ENCODE data around the gene PCLAF.
"Not testable (repeated sequence)": the region's sequence is repeated elsewhere in the genome, so short reads cannot be mapped to it uniquely, and the experiment has no call there.

PCLAF gene

DNA sequence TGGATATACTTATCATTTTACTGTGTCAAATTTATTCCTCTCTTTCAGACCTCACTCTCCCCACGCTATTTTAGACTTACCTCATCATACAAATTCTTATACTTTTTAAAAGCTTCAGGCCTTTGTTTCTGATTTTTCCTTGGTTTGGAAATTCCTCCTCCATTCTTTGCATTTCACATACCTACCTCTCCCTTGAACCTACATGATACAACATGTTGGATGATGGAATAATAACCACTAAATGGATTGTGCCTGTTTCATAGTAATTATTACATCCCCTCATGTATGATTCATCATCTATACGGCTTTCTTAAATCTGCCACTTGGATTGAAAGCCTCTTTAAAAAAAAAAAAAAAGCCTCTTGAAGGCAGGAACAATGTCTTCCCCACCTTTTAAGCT is 31.0 kb upstream of the PCLAF start:
- Histone ChIP-seq H3K9me3 (ENCODE audit: insufficient read depth, low read length) (no peaks in the 10 kb centered on the region), H3K4me1 (ENCODE audit: insufficient read depth, insufficient read length) (no peaks in the 10 kb centered on the region), H3K27me3 (ENCODE audit: insufficient read depth, insufficient read length) (no peaks in the 10 kb centered on the region), H3K4me3 (ENCODE audit: insufficient read length, low read depth) (no peak overlapping the region), H3K36me3 (ENCODE audit: insufficient read depth, insufficient read length, low read length) (peaks cover 76% of the 10 kb centered on the region), H3K9ac (ENCODE audit: insufficient read length, low read depth) (no peak overlapping the region)
- DNase-seq (ENCODE audit: low read depth, low spot score): no peak
- TF ChIP-seq SUZ12 (IDR thresholded peaks at IDR 0.05; ENCODE audit: extremely low read depth, insufficient read depth, insufficient read length) (no peak), ZNF274 (IDR thresholded peaks at IDR 0.05; ENCODE audit: low read depth, low read length) (no peak), YY1 (IDR thresholded peaks at IDR 0.05; ENCODE audit: insufficient read depth, insufficient read length) (no peak)

DNA sequence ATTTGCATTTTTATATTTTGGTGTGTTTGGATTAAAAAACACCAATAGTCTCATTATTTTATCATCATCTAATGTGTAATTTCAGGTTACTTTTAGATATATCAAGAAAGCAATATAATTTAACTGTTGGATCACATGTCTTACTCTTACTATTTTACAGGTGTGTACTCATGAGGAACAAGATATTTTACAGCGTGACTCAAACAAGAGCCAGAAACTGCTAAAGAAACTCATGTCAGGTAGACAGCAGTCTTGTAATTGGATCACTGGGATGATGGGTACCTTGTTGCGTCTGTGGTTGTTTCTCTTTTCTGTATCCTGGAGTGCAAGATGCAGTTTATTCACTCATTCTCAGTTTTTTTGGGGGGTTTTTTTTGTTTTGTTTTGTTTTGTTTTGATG is 19.3 kb upstream of the PCLAF start:
- peaks cover 78% of the 10 kb centered on the region for H3K36me3 ChIP-seq (ENCODE audit: insufficient read depth, insufficient read length, low read length)

DNA sequence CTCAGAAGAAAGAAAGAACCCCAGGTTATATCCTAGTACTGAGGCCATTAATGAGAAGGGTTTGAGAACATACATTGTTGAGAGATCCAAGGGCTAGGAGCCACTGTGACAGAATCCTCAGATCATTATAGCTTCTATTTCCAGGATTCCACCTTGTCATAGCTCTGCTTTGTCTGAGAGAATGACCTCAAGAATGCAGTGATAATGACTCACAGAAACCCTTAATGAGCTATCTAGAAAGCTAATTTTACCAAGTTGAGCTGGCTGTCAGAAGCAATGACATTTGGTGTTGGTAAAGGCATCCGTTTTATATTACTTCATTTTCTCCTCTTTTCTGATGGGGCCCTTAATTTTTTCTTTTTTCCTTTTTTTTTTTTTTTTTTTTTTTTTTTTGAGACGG is 17.3 kb upstream of the PCLAF start:
- no peak overlapping the region for H3K4me3 ChIP-seq (ENCODE audit: insufficient read length, low read depth)
- H3K4me1 ChIP-seq (ENCODE audit: insufficient read depth, insufficient read length): no peaks in the 10 kb centered on the region
- no peak for DNase-seq (ENCODE audit: low read depth, low spot score)
- no peaks in the 10 kb centered on the region for H3K9me3 ChIP-seq (ENCODE audit: insufficient read depth, low read length)
- H3K9ac ChIP-seq (ENCODE audit: insufficient read length, low read depth): no peak overlapping the region
- TF ChIP-seq ZNF274 (IDR thresholded peaks at IDR 0.05; ENCODE audit: low read depth, low read length): no peak
- no peak for TF ChIP-seq YY1 (IDR thresholded peaks at IDR 0.05; ENCODE audit: insufficient read depth, insufficient read length)
- no peak for TF ChIP-seq SUZ12 (IDR thresholded peaks at IDR 0.05; ENCODE audit: extremely low read depth, insufficient read depth, insufficient read length)
- H3K36me3 ChIP-seq (ENCODE audit: insufficient read depth, insufficient read length, low read length): peaks cover 80% of the 10 kb centered on the region
- no peaks in the 10 kb centered on the region for H3K27me3 ChIP-seq (ENCODE audit: insufficient read depth, insufficient read length)

More for the DNA sequence above, 19.3 kb upstream of the PCLAF start:
- H3K27me3 ChIP-seq (ENCODE audit: insufficient read depth, insufficient read length): no peaks in the 10 kb centered on the region
- TF ChIP-seq SUZ12 (IDR thresholded peaks at IDR 0.05; ENCODE audit: extremely low read depth, insufficient read depth, insufficient read length) (no peak), YY1 (IDR thresholded peaks at IDR 0.05; ENCODE audit: insufficient read depth, insufficient read length) (no peak), ZNF274 (IDR thresholded peaks at IDR 0.05; ENCODE audit: low read depth, low read length) (no peak)
- H3K9ac ChIP-seq (ENCODE audit: insufficient read length, low read depth): no peak overlapping the region
- no peak for DNase-seq (ENCODE audit: low read depth, low spot score)
- no peaks in the 10 kb centered on the region for H3K9me3 ChIP-seq (ENCODE audit: insufficient read depth, low read length)
- no peaks in the 10 kb centered on the region for H3K4me1 ChIP-seq (ENCODE audit: insufficient read depth, insufficient read length)
- H3K4me3 ChIP-seq (ENCODE audit: insufficient read length, low read depth): no peak overlapping the region

DNA sequence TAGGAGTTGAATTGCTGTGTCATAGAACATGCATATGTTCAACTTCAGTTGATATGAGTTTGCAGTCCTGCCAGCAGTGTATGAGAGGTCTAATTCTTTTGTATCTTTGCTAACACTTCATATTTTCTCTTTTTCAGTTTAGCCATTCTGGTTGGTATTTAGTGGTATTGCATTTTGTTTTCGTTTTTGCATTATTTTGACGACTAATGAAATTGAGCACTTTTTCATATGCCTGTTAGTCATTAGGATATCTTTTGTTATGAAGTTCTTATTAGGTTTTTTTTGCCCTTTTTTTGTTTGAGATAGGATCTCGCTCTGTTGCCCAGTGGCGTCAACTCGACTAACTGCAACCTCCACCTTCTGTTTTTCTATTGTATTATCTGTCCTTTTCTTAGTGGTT is 15.5 kb upstream of the PCLAF start:
- Histone ChIP-seq H3K9ac (ENCODE audit: insufficient read length, low read depth) (no peak overlapping the region), H3K36me3 (ENCODE audit: insufficient read depth, insufficient read length, low read length) (peaks cover 87% of the 10 kb centered on the region), H3K27me3 (ENCODE audit: insufficient read depth, insufficient read length) (no peaks in the 10 kb centered on the region), H3K4me1 (ENCODE audit: insufficient read depth, insufficient read length) (no peaks in the 10 kb centered on the region), H3K4me3 (ENCODE audit: insufficient read length, low read depth) (no peak overlapping the region), H3K9me3 (ENCODE audit: insufficient read depth, low read length) (no peaks in the 10 kb centered on the region)
- DNase-seq (ENCODE audit: low read depth, low spot score): no peak
- no peak for TF ChIP-seq YY1 (IDR thresholded peaks at IDR 0.05; ENCODE audit: insufficient read depth, insufficient read length)
- TF ChIP-seq SUZ12 (IDR thresholded peaks at IDR 0.05; ENCODE audit: extremely low read depth, insufficient read depth, insufficient read length): no peak
- no peak for TF ChIP-seq ZNF274 (IDR thresholded peaks at IDR 0.05; ENCODE audit: low read depth, low read length)

DNA sequence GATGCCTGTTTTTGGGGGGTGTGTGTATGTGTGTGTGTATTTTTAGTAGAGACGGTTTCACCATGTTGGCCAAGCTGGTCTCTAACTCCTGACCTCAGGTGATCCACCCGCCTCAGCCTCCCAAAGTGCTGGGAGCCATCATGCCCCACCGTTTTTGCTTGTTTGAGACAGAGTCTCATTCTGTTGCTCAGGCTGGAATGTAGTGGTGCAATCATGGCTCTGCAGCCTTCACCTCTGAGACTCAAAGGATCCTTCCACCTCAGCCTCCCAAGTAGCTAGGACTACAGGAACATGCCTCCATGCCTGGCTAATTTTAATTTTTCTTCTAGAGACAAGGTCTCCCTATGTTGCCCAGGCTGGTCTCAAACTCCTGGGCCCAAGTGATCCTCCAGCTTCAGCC is 11.2 kb upstream of the PCLAF start:
- not testable (repeated sequence) for H3K4me1 ChIP-seq (ENCODE audit: insufficient read depth, insufficient read length); H3K4me3 ChIP-seq (ENCODE audit: insufficient read length, low read depth); DNase-seq (ENCODE audit: low read depth, low spot score); H3K9me3 ChIP-seq (ENCODE audit: insufficient read depth, low read length); H3K27me3 ChIP-seq (ENCODE audit: insufficient read depth, insufficient read length); H3K9ac ChIP-seq (ENCODE audit: insufficient read length, low read depth)
- peaks cover 56% of the 10 kb centered on the region for H3K36me3 ChIP-seq (ENCODE audit: insufficient read depth, insufficient read length, low read length)

DNA sequence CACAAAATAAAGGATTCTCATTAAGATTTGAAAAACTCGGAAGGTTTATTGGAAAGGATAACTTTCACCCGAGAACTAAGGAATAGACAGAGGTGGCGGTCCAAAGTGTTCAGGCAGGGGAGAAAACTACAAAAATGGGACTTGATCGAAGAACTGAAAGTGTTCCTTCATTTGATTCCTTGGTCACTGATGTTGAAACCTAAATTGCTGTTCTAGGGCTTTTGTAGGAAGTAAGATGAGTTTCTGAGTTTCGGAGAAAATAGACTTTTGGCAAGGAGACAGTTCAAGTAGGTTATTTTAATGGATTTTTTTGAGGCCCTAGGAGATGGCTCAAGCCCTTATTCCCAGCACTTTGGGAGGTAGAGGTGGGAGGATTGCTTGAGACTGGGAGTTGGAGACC is 7.8 kb upstream of the PCLAF start:
- TF ChIP-seq YY1 (IDR thresholded peaks at IDR 0.05; ENCODE audit: insufficient read depth, insufficient read length): no peak
- TF ChIP-seq SUZ12 (IDR thresholded peaks at IDR 0.05; ENCODE audit: extremely low read depth, insufficient read depth, insufficient read length): no peak
- TF ChIP-seq ZNF274 (IDR thresholded peaks at IDR 0.05; ENCODE audit: low read depth, low read length): no peak
- Histone ChIP-seq H3K36me3 (ENCODE audit: insufficient read depth, insufficient read length, low read length) (peaks cover 28% of the 10 kb centered on the region), H3K4me1 (ENCODE audit: insufficient read depth, insufficient read length) (no peaks in the 10 kb centered on the region), H3K9me3 (ENCODE audit: insufficient read depth, low read length) (no peaks in the 10 kb centered on the region), H3K9ac (ENCODE audit: insufficient read length, low read depth) (no peak overlapping the region), H3K27me3 (ENCODE audit: insufficient read depth, insufficient read length) (no peaks in the 10 kb centered on the region), H3K4me3 (ENCODE audit: insufficient read length, low read depth) (no peak overlapping the region)
- DNase-seq (ENCODE audit: low read depth, low spot score): no peak

DNA sequence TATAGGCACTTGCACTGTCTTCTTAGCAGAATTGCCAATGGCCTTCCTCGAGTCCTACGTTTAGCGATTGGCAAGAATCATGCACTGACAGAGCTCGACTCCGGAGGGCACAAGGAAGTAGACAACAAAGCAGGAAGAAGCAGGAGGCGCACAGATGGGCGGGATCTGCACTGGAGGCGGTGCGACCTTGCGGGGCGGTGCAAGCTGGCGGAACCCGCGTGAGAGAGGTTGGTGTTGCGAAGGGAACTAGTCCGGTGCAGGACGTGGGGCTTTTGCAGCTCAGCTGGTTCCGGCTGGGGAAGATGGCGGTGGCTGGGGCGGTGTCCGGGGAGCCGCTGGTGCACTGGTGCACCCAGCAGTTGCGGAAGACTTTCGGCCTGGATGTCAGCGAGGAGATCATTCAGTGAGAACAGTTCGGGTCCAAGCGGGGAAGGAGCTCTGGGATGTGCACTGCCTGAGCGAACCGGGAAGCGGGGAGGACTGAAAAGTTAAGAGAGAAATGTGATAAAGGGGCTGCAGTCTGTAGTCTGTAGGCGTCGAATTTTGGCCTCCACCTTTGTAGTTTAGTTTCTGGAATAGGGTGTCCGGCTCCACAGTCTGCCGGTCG is 6.4 kb upstream of the PCLAF start, which contains the start of gene TRIP4:
Gene TRIP4 (plus strand): TSS at position 275 of the 607 bp plus-strand sequence. CDS start 28 bp downstream, at position 303.
- TF ChIP-seq YY1 (IDR thresholded peaks at IDR 0.05; ENCODE audit: insufficient read depth, insufficient read length) (peak; percentile 86), ZNF274 (IDR thresholded peaks at IDR 0.05; ENCODE audit: low read depth, low read length) (no peak)

More for the DNA sequence above, 6.4 kb upstream of the PCLAF start, which contains the start of gene TRIP4:
- Histone ChIP-seq H3K36me3 (ENCODE audit: insufficient read depth, insufficient read length, low read length) (peaks cover 15% of the 10 kb centered on the region), H3K4me3 (ENCODE audit: insufficient read length, low read depth) (peak within 1 kb of the TSS; percentile 97), H3K27me3 (ENCODE audit: insufficient read depth, insufficient read length) (no peaks in the 10 kb centered on the region), H3K9ac (ENCODE audit: insufficient read length, low read depth) (peak within 1 kb of the TSS; percentile 95), H3K4me1 (ENCODE audit: insufficient read depth, insufficient read length) (no peaks in the 10 kb centered on the region), H3K9me3 (ENCODE audit: insufficient read depth, low read length) (no peaks in the 10 kb centered on the region)
- DNase-seq (ENCODE audit: low read depth, low spot score): peak; percentile 95

All from NT2/D1 (cell line).